ENCODE results near the gene FAM9B.

GRCh38 chrX:9074326-9074725 lies 40.4 kb upstream of the FAM9B start:
- TF ChIP-seq CTCF (IDR thresholded peaks at IDR 0.05) (no peak), POLR2AphosphoS5 (IDR thresholded peaks at IDR 0.05; ENCODE audit: low read depth, low read length) (no peak), REST (IDR thresholded peaks at IDR 0.05; ENCODE audit: insufficient read depth in 1 of 2, low read depth in 2 of 2, low read length in 1 of 2) (no peak), SIN3A (IDR thresholded peaks at IDR 0.05; ENCODE audit: borderline replicate concordance, insufficient read depth, low read depth, low read length) (no peak)

Measured in Panc1 (cell line).